GM18508 (cell line): ENCODE data around the gene UPK1B.

ENCODE experiments used
- ATAC-seq: cut with Tn5 transposase; IDR thresholded peaks from one replicate; pipeline ENCODE4 v1.9.1; 2021; ENCODE audit warnings: moderate number of reproducible peaks; ENCODE audit not compliant: insufficient read depth, unreplicated experiment

UPK1B gene

DNA sequence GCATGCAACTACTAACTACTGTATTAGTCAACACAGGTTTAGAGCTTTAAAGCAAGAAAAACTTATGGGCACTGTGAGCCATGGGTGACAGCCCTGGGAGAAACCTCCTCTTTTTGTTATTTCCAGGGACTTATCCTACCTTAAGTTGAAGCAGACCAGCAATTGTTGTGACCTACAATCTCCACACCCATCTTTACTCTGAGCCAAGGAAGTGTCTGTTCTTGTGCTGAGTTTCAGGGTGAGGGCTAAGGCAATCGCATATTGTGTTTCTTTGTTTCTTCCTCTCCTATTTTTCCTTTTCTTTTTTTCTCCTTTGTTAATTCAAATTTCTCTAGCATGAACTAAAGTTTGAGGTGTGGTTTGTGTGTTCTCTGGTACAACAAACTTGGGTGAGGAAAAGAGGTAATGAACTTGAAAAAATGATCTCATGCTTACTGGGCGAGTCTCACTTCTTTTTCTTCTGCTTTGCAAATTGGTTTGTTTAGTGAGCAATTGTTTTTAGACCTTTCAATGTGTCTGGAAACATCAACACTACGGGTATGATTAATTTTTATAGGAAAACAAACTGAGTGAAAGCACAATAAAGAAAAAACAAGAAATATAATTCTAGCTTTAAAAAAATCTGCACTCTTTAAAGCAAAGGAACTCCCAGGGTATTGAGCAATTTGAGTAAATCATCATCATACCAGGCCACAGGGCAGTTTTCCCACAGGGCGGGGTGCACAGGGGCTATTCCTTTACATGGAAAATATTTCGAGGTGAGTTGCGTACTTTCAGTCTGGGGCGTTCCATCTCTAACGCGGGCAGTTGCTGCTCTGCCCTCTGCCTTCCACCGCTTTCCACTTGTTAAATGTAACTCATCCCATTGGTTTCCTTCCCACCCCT is 2.7 kb downstream of the UPK1B start:
- no peak for ATAC-seq

DNA sequence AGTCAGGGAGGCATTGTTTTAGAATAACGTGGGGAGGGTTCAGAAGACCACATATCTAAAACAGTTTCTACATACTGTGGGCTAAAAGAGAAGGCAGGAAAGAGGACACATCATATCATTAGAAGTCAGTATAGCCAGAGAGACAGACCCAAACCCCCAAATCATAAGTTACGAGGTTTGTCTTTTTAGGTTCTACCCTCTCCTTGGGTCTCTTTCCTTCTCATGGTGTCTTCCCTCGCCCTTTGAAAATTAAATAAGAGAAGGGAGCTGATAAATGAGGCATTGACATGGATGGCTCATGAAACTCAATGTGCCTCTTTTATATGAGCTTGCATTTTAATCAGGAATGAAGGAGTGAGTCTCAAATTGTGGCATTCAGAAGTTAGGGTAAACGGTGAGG is 3.4 kb downstream of the UPK1B start:
- no peak for ATAC-seq

DNA sequence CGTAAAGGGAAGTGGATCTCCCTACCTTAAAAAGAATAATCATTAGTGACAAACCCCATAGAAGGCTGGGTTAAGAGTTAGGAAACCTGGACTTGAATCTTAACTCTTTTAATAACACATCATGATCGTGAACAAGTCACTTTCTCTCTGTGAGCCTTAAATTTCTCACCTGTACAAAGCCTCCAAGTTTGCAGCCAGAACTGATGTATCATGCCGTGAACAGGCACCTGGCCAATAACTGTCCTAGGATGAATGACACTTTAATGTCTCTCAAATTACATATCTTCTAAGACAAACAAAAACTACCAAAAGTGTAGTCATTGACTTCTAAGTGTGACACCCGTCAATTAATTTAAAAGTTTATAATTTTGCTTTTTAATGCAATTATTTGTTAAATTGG is 3.9 kb downstream of the UPK1B start:
- no peak for ATAC-seq

DNA sequence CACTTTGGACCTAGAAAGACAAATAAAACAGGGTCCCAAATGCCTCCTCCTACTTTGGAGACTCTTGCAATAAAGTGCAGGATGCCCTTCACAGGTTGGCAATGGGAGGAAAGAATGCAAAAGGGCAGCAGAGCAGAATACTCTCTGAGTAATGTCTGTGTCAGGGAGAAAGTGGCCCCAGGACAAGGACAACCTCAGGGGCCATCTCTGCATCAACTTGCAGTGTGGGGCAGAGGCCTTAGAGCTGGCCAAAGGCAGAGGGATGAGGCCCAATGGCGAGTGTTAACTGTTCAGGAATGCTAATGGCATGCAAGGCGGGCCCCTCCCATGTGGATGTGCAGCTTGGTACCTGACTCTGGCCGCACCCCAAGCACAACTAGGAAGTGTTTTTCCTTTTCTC is 8.4 kb downstream of the UPK1B start:
- ATAC-seq: no peak

DNA sequence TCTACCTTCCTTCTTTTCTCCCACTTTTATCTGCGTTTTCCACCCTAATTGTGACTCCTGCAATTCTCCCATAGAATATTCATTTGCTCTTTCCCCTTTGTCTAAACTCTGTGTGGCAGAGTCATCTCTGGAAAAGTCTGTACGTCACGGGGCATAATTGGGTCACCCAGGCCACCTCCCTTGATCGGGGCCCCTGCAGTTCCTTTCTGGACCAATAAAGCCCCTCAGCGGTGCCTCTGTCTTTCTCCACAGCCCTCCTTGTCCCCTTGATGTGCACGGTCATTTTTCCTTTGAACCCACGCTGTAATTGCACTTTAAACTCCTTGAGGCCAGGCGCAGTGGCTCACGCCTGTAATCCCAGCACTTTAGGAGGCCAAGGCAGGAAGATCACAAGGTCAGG is 10.7 kb downstream of the UPK1B start:
- ATAC-seq: no peak

DNA sequence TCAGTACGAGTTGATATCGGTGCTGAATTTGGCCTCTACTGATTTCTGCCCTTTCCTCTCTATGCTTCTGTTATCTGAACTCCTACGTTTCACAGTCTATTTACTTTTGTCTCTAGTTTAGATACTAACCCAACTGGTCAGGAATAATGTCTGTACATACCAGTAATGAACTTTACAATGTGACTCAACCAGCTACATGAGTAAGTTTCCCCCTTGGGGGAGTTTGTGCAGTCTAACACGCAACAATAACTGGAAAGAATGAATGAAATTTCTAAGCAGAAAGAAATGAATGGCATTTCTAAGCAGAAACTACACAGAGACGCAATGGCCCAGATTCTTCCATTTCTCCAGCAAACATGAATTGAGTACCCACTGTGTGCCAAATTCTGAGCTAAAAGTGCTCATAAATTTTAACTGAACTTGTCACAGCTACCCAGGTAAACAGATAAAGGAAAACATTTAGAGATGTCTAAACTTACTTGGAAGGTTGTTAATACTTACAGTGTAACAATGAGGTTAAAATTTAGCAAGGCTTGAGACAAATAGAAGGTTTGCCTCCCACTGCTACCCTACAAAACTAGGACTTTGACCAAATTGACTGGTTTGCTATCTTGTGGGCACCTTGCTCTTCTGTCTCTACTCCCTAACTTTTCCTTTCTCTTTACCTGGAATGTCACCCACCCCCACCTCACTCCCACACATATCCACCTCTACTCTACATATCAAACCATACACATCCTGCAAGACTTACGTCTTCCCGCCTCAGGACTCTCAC is 11.6 kb downstream of the UPK1B start:
- no peak for ATAC-seq

DNA sequence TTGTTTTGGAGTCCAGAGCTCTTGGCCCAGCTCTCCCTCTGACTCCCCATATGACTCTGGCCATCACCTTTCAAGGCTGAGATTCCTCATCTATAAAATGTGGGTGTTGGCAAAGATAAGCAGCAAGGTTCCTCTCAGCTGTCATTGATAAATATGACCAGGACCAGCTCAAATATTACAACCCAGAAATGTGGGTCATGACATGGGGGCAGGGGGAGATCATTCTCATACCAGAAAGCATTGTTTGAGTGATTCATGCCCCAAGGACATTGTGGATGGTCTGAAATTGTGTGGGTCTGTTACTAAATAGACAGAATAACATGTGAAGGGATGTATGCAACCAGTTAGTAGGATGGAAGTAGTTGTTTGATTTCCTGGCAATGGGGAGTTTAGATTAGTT is 13.9 kb downstream of the UPK1B start:
- no peak for ATAC-seq

DNA sequence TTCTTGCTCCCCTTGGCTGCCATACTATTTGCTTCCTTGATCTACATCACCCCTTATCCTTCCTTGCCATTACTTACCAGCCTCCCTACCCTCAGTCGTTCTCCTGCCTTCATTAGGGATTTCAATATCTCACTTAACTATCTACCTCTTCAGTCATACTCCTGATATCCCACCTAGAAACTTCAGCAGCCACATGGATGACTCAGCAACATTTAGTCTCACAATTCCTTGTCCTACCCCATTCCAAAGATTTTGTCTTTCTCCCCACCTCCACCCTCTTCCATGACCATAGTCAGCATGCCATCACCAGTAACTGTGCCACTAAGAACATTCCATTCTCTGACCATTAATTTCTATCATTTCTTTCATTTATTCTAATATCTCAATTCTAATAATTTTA is 18.4 kb downstream of the UPK1B start:
- ATAC-seq: no peak

DNA sequence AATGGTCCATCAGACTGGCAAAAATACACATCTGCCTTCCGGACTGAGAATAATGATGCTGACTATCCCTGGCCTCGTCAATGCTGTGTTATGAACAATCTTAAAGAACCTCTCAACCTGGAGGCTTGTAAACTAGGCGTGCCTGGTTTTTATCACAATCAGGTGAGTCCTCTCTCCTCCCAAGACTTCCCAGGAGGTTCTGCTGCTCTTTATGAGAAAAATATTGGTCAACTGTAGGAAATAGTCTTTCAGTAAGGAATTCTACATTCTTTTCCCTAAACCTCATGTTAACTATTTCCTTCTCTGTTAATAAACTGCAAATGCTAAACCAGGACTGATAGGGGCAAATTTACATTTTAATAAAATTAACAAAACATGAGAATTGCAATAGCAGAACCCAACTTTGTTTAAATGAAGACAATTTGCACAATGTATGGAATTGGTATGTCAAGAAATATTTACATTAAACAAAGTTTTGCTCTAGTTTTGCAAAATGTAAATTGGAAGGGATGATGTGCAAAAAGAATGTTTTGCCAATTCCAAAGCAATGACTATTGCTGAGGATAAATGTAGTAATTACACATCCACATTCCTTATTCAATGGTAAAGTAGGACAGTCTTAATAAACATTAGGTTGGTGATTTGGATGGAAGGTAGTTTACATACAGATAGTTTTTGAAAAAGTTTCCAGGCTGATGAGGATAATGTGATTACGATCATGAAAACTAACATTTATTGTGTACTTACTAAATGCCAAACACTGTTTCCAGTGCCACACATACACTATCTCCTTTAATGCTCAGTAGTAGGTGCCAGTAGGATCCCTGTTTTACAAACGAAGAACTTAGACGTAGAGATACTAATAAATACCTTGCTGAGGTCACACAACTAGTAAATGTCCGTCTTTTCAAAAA is 21.1 kb downstream of the UPK1B start:
- no peak for ATAC-seq

DNA sequence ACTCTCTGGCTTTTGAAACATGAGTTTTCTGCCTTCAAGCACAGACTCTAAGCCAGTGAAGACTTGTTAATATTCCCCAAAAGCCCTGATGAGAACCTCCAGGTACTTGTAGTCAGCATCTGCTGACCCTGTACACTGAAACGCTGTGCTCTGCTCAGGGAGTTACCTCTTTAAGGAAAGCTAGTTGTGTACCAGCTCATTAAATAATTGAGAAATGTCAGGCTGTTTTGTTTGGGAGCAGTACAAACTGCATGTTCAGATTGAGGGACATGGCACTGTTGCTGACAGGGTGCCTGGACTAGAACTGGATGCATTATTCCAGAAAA is 21.7 kb downstream of the UPK1B start:
- no peak for ATAC-seq

DNA sequence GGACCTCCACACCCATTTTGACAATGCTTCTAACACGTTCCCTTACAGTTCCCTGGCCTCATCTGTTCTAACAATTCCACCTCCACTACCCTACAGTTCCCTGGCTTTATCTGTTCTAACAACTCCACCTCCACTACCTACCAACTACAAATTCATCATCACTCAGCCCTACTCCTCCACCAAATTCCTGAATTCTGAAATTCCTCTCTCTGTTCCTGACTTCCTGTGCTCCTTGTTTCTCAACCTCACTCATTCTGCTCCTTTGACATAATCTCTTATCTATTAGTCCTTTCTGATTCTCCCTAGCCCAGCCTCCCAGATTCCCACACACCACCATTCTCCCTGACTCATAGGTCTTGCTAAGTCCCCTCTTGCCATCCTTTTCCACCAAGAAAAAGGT is 22.5 kb downstream of the UPK1B start:
- no peak for ATAC-seq

DNA sequence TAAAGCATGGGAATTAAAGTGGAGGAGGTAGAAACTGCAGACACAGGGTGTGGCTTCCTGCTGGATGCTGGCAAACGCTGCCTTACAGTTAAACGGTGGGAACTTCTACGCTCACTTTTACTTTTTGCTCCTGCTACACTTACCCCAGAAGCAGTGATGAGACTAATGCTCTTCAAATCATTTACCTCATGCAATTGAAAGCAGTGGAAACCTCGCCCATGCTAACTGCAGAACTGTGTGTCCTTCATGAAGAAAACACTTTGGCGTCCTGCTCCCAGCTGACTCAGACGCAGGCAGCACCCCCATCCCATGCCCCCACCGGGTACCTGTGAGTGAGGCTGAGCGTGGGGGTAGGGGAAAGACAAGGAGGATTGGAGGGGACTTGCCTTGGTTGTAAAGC is 31.8 kb downstream of the UPK1B start:
- ATAC-seq: no peak

DNA sequence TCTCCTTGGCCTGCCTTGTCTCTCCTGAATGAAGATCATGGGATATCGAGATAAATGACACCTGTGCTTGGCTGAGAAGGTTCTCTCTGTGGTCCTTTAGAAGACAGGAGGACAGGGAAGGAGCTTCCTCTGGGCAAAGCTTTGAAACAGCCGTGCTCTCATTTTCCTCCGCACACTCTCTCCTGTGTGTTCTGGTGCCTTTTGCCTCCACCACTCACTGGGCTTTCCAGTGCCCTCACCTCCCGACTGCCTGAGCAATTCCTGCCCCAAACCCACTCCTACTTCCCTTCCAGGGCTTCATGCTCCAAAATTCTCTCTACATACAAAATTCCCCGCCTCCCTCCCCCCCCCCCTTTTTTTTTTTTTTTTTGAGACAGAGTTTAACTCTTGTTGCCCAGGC is 32.3 kb downstream of the UPK1B start:
- no peak for ATAC-seq

DNA sequence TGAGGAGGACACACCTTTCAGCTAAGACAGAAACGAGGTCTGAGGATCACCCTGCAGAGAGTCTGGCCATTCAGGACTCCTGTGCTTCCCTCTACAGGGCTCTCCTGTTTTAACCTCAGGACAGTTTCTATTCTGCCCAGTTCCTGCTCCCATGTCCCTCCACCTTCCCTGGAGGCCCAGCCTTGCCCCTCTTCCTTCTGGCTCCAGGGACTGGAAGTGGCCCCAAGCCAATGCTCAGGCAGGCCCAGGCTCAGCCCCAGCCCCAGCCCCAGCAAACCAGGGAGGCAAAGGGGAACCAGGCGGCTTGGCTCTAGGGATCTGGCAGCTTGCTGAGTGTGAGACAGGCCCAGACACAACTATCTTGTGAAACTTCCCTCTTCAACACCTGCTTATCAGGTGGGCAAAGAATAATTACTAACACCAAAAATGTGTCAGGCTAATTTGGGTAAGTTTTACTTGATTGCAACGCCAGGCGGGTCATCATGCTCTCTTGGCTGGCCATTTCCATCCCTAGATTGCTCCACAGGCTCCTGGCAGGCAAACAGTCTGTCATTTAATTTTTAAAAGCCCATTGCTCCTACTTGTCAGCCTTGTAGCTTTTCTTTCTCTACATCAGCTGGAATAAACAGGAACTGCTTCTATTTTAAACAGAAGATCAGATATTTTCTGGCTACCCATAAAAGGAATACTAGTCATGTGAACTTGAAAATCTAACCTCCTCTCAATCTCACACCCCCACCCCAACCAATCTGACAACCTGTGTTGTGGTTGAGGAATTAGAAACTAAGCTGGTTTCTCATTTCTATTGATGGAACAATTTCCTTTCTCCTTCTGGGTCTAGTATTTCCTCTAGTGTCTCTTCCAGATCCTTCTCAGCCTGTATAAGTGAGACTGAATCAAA is 33.5 kb downstream of the UPK1B start:
- ATAC-seq: no peak

DNA sequence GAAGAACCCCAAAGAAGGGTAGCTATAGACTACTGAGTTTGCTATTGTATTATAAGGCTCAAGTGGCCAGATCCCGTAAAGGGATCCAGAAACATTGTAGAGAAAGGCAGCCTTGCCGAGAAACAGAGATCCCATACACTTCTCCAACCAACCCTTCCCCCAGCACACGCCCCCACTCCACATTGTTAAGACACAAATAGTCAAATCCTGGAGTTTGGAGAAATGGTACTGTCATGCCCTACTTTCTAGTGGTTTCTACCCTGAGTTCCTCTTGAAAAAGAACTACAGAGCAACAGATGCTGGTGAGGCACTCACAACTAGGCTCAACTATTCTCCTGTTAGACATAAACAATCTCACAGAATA is 34.1 kb downstream of the UPK1B start:
- ATAC-seq: no peak

DNA sequence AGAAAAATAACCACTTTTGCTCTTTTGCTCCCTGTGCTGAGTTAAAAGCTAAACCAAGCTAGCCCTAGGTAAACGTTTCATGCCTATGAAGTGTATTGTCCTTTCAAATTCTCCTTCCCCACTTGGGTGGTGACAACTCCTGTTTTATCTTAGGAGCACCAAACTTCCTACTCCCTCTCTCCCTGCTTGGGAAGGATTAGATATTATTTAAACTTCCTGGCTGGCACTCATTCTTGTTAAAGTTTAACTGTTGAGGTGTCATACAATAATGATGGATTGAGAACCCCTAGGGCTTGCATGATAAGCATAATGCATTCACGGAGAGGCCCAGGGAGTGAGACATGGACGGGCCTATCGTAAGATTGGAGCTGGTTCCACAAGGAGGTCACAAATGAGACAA is 37.8 kb downstream of the UPK1B start:
- ATAC-seq: no peak

DNA sequence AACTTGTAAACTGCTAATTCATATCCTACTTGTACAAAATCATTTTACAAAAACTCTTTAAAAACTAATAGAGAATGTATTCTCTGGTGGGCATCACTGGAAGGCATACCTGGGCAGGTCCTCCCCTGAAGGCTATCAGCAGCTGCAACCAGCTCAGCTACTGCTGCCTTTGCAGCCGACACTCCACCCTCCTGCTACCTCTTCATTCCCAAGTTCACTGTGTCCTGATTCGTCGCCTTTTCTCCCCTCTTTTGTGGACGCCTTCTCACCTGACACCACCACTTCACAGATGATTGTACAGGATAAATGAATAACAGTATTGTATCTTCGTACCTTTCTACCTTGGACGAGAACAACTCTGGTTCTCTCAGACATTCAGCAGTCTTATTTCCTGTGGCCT is 38.4 kb downstream of the UPK1B start:
- ATAC-seq: no peak

DNA sequence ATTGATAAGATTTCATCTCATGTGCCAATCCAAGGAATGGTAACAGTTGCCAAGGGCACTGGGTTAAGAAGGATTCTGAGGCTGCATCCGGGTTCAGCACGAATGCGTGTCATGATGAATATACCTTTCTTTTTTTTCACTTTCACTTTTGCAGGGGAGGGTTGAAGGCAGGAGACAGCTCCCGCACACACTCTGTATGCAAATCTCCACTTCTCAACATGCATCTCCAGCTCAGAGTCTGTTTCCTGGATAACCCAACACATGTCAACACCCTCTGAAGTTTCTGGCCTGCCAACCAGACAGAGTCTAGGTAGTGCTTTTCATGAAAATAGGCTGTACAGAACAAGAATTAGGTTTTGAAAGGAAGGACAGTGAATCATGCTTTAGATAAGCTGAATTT is 45.7 kb downstream of the UPK1B start:
- ATAC-seq: peak; percentile 98

DNA sequence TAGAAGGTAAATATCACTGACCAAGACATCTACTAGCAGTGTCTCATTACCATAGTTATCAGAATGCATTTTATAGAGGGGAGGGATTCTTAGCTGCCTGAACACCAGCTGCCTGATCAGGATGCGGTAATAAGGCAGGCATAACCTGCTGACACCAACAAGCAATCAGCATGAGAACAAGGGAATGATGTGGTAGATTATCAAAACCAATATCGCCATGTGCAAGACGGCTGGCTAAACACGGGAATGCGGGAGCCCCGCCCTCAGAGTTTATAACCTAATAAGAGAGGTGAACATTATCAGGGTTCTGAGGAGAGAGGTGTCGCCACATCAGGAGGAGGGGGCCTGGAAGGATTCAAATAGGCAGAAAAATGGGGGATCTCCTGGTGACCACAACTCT is 46.8 kb downstream of the UPK1B start:
- no peak for ATAC-seq
